Femur (tissue), 1 donor: ENCODE measurements around the gene USB1.

ENCODE experiments used
- DNase-seq: peaks from one replicate; pipeline ENCODE4 v3.0.0-alpha.2; 2017

USB1 gene

DNA sequence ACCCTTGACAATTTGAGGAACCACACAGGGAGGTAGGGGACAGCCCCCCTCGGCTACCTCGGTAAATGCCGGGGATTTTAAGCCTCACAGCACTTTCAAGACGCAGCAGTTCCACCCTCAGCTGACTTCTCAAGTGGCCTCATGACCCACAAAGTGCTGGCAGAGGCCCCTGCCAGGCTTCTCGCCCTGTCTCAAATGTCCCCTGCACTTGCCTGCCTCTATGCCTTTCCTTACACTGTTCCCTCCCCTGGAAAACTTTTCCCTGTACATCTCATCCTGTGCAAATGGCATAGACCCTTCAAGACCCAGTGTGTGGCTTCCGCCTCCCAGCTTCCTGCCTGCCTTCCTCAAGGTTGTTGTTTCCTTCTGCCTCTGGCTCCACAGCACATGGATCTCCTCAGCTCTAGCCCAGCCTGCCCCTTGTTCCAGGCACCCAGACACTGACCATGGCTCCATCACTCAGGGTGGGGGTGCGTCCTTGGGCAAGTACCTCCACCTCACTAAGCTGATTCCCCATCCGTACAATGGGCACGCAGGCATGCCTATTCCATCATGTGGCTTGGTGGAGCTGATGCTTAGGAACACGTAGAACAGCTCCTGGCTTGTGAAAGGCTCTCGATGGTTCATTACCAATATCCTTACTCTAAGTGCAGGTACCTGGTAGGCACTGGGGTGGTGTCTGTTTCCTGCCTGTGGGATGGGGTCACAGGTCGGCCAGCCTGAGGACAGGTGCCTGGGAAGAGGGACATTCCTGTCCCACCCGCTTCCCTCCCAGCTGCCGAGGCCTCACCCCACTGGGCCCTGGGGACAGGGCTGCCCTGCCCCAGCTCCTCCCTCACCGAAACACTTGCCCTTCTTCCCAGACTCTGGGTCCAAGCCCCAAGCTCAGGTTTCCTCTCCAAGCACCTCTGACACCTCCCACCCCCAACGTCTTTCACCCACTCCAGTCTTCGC, 48.3 kb downstream of the USB1 start:
- DNase-seq = no peak

DNA sequence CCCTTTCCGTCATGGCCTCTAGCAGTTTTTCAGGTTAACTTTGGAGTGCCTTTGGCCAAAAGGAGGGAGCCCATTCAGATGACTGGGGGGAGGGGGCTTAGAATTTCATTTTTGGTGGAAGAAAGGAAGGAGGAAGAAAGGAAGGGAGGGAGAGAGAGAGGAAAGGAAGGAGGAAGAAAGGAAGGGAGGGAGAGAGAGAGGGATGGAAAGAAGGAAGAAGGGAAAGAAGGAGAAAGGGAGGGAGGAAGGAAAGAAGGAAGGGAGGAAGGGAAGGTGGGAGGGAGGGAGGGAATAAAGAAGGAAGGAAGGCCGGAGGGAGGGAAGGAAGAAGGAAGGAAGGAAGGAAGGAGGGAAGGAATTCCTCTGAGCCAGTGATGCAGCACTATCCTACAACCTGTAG, 50.1 kb downstream of the USB1 start:
- DNase-seq = no peak

DNA sequence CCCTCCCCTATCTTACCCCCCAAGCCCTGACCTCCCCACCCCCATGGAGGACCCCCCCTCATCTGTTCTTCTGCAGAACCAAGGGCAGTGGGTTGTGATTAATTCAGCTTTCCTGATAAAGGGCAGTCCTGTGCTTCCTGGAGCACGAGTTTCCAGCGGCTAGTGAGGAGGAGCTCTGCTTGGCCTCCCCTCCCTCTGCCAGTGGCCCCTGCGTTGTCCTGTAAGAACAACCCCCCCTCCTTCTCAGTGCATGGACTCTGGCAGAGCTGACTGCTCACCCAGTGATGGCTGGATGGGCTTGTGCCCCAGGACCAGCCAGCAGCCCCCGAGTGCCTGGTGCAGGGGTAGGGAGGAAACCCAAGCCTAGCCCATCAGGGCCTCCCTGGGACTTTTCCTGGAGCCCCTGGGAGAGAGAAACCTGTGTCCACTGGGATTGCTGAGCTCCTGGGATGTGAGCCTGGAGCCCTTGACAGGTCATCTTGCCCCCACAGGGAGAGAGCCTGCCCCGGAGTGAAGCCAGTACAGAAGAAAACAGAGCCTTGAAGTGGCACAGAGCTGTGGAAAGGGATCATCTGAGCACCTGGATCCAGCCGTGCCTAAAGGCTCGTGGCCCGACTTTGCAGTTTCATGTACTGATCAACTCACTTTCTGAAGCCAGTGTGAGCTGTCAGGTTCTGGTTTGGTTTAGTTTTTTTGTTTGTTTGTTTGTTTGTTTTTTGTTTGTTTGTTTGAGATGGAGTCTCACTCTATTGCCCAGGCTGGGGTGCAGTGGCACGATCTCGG, 50.8 kb downstream of the USB1 start:
- no peak for DNase-seq

DNA sequence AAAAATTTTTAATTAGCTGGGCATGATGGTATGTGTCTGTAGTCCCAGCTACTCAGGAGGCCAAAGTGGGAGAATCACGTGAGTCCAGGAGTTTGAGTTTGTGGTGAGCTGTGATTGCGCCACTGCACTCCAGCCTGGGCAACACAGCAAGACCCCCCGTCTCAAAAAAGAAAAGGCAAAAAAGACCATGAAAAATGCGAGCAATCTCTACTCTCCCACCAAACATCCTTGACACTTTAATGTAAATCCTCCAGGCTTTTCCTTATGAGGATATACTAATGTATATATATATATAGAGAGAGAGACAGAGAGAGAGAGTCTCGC, 52.4 kb downstream of the USB1 start:
- no peak for DNase-seq

DNA sequence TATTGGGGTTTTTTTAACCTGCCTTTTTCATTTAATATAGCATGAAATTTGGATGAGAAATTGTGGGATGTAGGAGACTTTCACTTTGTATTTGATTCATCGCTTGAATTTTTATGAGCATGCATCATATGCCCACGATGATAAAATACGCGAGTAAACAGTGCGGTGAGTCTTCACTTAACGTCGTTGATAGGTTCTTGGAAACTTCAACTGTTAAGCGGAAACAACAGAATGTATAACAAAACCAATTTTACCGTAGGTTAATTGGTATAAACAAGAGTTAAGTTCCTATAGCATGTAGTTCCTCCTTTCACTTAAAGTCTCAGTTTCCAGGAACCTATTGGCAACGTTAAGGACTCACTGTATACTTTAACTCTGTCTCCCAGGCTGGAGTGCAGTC, 53.1 kb downstream of the USB1 start:
- no peak for DNase-seq

DNA sequence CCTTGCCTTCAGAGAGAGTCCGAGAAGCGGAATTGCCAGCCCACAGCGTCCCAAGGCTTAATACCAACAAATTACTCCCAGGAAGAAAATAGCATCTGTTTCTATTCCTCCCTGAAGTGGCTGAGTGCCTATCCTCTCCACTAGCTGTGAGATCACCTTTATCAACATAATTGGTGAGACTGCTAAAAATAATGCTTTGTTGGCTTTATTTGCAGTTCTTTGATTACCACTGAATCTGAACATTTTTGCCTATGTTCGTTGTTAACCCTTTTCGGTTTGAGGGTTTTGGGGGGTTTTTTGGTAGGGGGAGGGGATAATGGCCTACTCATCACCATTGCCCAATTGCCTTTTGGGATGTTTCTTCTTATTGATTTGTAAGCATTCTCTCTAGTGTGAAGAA, 55.4 kb downstream of the USB1 start:
- DNase-seq = no peak

DNA sequence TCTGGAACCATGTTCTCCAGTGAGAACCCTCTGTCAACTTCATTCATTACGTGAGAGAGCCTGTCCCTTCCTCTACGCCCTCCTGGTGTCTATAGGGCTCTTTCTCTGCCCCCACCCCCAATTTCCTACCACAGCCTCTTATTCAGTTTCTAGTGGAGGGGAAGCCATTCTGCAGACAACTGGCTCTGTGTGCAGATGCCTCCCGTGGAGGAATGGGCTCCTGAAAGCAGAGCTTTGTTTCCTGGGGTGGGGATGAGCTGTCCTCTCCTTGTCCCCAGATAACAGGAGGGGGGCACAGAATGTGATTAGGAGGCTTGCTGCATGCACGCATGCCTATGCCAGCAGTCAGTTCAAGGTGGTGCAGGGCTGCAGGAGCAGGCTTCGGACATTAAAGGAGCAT, 55.9 kb downstream of the USB1 start:
- no peak for DNase-seq

DNA sequence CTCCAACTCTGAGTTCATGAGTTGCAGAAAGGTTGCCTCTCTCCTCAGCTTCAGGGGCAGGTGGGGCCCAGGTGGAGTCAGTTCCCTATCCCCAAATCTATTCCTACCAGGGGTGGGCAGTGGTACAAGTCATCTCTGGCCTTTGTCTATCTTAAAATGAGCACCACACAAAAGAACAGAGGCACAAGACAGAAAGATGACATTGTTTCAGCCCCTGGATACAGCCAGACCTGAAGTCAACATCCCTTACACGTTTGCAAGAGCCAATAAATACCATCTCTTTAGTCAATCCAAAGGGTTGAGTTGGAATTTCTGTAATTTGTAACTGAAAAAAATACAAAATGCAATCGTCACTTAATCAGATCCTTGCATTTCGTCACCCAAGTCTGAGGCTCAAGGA, 56.6 kb downstream of the USB1 start:
- DNase-seq = no peak

DNA sequence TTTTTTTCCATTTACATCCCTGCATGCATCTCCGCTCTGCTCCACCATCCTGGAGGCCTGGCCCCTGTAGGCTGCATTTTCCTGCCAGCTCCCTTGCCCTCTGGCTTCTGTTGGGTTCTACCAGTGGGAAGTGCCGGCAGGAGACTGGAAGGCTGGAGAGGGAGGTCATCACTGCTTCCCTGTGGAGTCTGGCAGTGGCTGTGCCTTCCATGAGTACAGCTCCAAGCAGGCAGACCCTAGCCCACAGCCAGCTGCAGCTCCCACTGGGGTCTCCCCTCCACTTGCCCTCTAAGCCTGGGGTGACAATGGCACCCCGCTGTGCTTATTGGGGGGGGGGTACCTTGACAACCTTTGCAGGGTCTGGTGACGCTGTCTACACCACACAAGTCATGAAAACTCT, 61.6 kb downstream of the USB1 start:
- DNase-seq = no peak

DNA sequence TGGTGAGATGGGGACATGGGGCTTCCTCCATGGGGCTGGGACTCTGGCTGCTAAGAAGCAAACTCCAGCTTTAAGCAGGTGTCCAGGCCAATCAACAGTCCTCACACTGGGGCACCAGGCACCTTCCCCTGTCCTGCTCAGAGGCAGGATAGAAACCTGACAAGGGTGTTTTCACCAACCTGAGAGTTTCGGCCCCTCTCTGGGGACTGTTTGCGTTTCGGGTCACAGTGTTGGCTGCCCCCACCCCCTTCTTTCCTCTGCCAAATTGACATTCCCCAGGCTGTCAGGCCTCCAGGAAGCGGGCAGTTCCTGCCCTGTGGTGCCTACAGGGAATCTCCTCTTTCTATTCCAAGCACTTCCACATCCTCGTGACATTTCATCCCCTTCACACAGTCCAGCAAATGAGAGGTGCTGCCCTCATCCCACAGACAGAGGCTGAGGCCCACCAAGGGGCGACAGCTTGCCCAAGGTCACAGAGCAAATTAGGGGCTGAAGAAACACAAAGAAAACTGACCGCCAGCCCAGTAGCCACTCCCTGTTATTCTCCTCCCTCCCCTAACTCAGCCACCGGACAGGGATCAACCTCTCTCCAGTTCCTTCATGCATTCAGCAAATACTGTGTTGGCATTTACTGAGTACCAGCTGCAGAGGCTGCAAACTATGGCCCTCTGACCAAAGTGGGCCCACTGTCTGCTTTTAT, 62.3 kb downstream of the USB1 start:
- no peak for DNase-seq

DNA sequence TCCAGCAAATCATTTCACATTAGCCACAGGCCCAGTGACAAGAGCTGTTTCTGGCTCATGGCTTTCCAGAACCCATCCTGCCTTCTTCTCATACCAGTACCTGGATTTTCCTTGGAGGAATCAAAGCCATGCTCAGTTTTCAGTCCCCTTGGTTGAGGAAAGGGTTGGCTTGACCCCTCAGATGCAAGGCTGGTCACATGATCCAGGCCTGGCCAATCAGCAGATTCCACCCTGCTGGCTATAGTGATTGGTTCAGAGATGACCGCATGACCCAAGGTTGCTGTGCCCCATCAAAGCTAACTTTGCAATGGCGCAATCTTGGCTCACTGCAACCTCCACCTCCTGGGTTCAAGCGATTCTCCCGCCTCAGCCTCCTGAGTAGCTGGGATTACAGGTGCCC, 69.4 kb downstream of the USB1 start:
- no peak for DNase-seq
